Loucy (cell line): Measurements from ENCODE around the gene SPATC1L.

ENCODE experiments used
- H2AFZ ChIP-seq: fragments of 200-600 bp; sonication (generic); 2 replicates; pipeline ENCODE4 v1.6.0; 2016; ENCODE audit warnings: antibody characterized with exemption, mild to moderate bottlenecking, low read length, moderate library complexity
- H3F3A ChIP-seq: fragments of 200-600 bp; 2 replicates; pipeline ENCODE4 v1.6.0; 2016; ENCODE audit warnings: antibody characterized with exemption, low read depth, mild to moderate bottlenecking
- H3K27me3 ChIP-seq: fragments of 200-600 bp; sonication (generic); 2 replicates; pipeline ENCODE4 v1.6.1; 2014; ENCODE audit warnings: low read length, mild to moderate bottlenecking; ENCODE audit not compliant: insufficient read depth, poor library complexity, severe bottlenecking
- H3K36me3 ChIP-seq: fragments of 200-600 bp; sonication (generic); 2 replicates; pipeline ENCODE4 v1.6.1; 2016; ENCODE audit warnings: low read length; ENCODE audit not compliant: insufficient read depth
- H3K4me1 ChIP-seq: fragments of 200-600 bp; sonication (generic); 2 replicates; pipeline ENCODE4 v1.5.1; 2014; ENCODE audit warnings: low read length, mild to moderate bottlenecking; ENCODE audit not compliant: insufficient read depth, poor library complexity, severe bottlenecking
- H3K4me2 ChIP-seq: fragments of 200-600 bp; sonication (generic); 2 replicates; pipeline ENCODE4 v1.6.0; 2014; ENCODE audit warnings: antibody characterized with exemption, low read length, low read depth, mild to moderate bottlenecking; ENCODE audit not compliant: poor library complexity, severe bottlenecking
- H3K4me3 ChIP-seq: fragments of 200-600 bp; sonication (generic); 2 replicates; pipeline ENCODE4 v1.5.1; 2014; ENCODE audit warnings: low read length, mild to moderate bottlenecking, mixed read lengths; ENCODE audit not compliant: poor library complexity, severe bottlenecking
- H3K79me2 ChIP-seq: fragments of 200-600 bp; sonication (generic); 2 replicates; pipeline ENCODE4 v1.6.1; 2014; ENCODE audit warnings: low read length; ENCODE audit not compliant: insufficient read depth
- H3K9ac ChIP-seq: fragments of 200-600 bp; sonication (generic); 2 replicates; pipeline ENCODE4 v1.6.0; 2014; ENCODE audit warnings: mild to moderate bottlenecking, low read depth, low read length, moderate library complexity; ENCODE audit not compliant: poor library complexity, severe bottlenecking
- H3K9me2 ChIP-seq: fragments of 200-600 bp; sonication (generic); replicated peaks from 2 replicates; pipeline ENCODE4 v1.6.1; 2016; ENCODE audit warnings: low read depth, low read length, mixed read lengths
- H3K9me3 ChIP-seq: fragments of 200-600 bp; sonication (generic); 2 replicates; pipeline ENCODE4 v1.6.1; 2014; ENCODE audit warnings: mild to moderate bottlenecking, antibody characterized with exemption, low read length, low read depth; ENCODE audit not compliant: insufficient read depth
- H4K20me1 ChIP-seq: fragments of 200-600 bp; sonication (generic); 2 replicates; pipeline ENCODE4 v1.6.0; 2014; ENCODE audit warnings: antibody characterized with exemption, low read length, mild to moderate bottlenecking; ENCODE audit not compliant: insufficient read depth, poor library complexity, severe bottlenecking
- EZH2phosphoT487 ChIP-seq: fragments of 200-600 bp; IDR thresholded peaks from 2 replicates; pipeline ENCODE4 v1.6.1; 2018; ENCODE audit warnings: antibody characterized with exemption, mild to moderate bottlenecking, moderate library complexity, borderline replicate concordance
- TF ChIP-seq, protein P1 (sequence below): fragments of 200-600 bp; sonication (generic); conservative IDR thresholded peaks from 2 replicates; pipeline ENCODE4 v1.5.1; 2014; ENCODE audit warnings: mild to moderate bottlenecking, antibody characterized with exemption, low read length

SPATC1L gene

DNA sequence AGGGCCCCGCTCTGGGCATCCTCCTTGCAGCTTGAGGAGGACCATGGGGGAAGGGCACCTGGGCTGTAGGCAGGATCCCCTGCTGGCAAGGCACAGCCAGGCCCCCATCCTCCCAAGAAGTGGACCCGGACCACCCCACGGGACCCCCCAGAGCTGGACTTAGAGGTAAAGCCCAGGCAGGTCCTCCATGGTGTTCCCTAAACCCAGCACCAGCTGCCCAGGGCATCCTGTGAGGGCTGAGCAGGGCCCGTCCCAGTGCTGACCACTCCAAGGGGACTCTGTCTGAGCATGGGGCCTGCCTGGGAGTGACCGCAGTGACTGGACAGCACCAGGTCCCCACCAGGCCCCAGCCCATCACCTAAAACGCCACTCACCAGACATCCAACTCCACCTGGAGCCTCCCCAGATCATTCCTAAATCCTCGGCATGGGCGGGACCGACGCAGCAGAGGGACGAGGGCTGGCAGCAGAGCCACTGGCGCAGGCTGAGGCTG lies 65.1 kb downstream of the SPATC1L start:
- no peaks in the 10 kb centered on the region for H3K9me2 ChIP-seq
- no peaks in the 10 kb centered on the region for H3K79me2 ChIP-seq
- no peak overlapping the region for H3K9ac ChIP-seq
- H3F3A ChIP-seq: no peaks in the 10 kb centered on the region
- peaks cover 28% of the 10 kb centered on the region; the same call in 1 of the 2 replicates for H3K9me3 ChIP-seq
- H3K4me1 ChIP-seq: no peaks in the 10 kb centered on the region
- no peak overlapping the region for H3K4me3 ChIP-seq
- no peak overlapping the region for H2AFZ ChIP-seq
- H3K4me2 ChIP-seq: no peak overlapping the region
- H4K20me1 ChIP-seq: no peaks in the 10 kb centered on the region
- no peak for TF ChIP-seq EZH2phosphoT487
- TF ChIP-seq, protein P1, sequence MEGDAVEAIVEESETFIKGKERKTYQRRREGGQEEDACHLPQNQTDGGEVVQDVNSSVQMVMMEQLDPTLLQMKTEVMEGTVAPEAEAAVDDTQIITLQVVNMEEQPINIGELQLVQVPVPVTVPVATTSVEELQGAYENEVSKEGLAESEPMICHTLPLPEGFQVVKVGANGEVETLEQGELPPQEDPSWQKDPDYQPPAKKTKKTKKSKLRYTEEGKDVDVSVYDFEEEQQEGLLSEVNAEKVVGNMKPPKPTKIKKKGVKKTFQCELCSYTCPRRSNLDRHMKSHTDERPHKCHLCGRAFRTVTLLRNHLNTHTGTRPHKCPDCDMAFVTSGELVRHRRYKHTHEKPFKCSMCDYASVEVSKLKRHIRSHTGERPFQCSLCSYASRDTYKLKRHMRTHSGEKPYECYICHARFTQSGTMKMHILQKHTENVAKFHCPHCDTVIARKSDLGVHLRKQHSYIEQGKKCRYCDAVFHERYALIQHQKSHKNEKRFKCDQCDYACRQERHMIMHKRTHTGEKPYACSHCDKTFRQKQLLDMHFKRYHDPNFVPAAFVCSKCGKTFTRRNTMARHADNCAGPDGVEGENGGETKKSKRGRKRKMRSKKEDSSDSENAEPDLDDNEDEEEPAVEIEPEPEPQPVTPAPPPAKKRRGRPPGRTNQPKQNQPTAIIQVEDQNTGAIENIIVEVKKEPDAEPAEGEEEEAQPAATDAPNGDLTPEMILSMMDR: no peak
- no peaks in the 10 kb centered on the region for H3K27me3 ChIP-seq
- no peaks in the 10 kb centered on the region for H3K36me3 ChIP-seq

DNA sequence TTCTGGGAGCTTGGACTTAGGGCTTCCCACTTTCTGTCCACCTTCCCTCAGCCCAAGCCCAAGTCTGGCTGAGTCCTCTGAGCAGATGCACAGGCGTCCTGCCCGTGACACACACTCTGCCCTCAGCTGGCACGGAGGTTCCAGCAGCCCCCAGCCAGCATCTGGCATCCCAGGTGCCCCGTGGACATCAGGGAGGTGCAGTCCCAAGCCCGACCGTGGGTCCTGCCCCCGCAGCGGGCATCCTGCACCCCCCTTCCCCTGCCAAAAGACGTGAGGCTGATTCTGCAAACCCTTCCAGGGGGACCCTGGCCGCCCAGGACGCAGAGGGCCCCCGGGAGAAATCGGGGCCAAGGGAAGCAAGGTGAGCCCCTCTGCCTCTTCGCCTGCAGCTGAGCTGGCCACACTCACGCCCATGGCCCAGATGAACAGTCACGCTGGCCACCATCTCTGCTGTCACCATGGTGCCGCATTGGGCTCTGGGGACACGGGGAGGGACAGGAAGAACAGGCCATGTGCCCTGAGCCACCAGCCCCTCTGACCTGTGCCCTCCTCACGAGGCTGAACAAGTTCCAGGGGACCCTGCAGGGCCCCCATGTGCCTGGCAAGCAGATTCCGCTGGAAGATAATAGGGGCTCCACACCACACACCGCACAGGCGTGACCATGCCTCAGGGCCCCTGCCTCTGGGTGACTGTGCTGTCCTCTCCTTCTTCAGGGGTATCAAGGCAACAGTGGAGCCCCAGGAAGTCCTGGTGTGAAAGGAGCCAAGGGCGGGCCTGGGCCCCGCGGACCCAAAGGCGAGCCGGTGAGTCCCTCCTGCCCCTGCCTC lies 65.7 kb downstream of the SPATC1L start:
- Histone ChIP-seq H3K27me3 (no peaks in the 10 kb centered on the region), H3K4me3 (no peak overlapping the region), H3K79me2 (no peaks in the 10 kb centered on the region), H3K36me3 (no peaks in the 10 kb centered on the region), H3K4me1 (no peaks in the 10 kb centered on the region), H3F3A (no peaks in the 10 kb centered on the region), H2AFZ (no peak overlapping the region), H3K9ac (no peak overlapping the region), H4K20me1 (no peaks in the 10 kb centered on the region), H3K9me2 (no peaks in the 10 kb centered on the region), H3K9me3 (peaks cover 28% of the 10 kb centered on the region; the same call in 1 of the 2 replicates), H3K4me2 (no peak overlapping the region)
- TF ChIP-seq EZH2phosphoT487: no peak
- TF ChIP-seq, protein P1: no peak

DNA sequence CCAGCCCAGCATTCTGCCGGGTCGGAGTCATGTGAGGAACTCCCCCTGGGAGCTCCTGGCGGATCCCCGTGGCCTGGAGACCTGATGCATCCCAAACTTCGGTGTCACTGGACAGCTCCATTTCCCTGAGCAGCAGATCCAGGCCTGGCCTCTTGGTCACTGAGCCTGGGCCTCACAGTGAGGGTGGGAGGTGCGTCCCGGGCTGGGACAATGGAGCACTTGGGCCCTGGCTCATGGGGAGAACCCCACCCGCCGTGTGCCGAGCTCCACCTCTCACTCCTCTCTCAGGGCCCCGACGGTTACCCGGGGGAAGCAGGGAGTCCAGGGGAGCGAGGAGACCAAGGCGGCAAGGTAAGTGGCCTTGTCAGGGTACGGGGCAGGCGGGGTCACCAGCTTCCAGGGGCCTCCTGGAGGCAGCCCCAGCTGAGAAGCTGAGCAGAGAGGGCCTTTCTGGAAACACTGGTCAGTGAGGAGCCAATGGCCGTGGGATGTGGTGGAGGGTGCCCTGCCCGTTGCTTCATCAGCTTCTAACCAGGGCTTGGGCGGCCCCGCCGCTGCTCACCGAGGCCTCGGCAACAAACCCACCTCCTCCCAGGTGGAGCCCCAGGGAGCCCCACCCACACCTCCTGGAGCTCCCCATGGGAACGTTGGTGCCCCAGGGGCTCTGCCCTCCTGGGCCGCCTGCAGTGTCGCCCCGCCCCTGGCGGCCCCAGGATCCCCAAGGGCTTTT lies 66.5 kb downstream of the SPATC1L start:
- no peaks in the 10 kb centered on the region for H3K4me1 ChIP-seq
- H3K9me2 ChIP-seq: no peaks in the 10 kb centered on the region
- no peaks in the 10 kb centered on the region for H3K27me3 ChIP-seq
- no peak overlapping the region for H3K4me2 ChIP-seq
- TF ChIP-seq, protein P1: no peak
- TF ChIP-seq EZH2phosphoT487: no peak
- H3K4me3 ChIP-seq: no peak overlapping the region
- no peaks in the 10 kb centered on the region for H3K79me2 ChIP-seq
- H3K36me3 ChIP-seq: no peaks in the 10 kb centered on the region
- H2AFZ ChIP-seq: no peak overlapping the region
- no peaks in the 10 kb centered on the region for H4K20me1 ChIP-seq
- H3K9me3 ChIP-seq: peaks cover 26% of the 10 kb centered on the region; the same call in 1 of the 2 replicates
- H3F3A ChIP-seq: no peaks in the 10 kb centered on the region
- H3K9ac ChIP-seq: no peak overlapping the region
